IMR-90 (cell line): Measurements from ENCODE around the gene PTPRN2. TPM values are rescaled to one million over a fixed set of nuclear protein-coding genes. Genes with fewer than 3 reads are reported as not detected.

Experiments used
- ATAC-seq: fragments of 200-7000 bp; cut with Tn5 transposase; 2 replicates; pipeline ENCODE4 v1.9.1; 2020; ENCODE audit warnings: low read depth, mild to moderate bottlenecking, moderate library complexity
- BruUV-seq: library from RNA; stranded (reverse); fragments of 400-500 nt; replicated peaks from 2 replicates; lab custom pipeline; 2021; lab: Mats Ljungman, UMichigan
- CTCF ChIA-PET: fragments of 300-600 bp; formaldehyde crosslinking; extraction: SDS; loops from one replicate; lab custom pipeline; 2021; ENCODE audit warnings: antibody characterized with exemption; lab: Yijun Ruan, JAX
- POLR2A ChIA-PET: fragments of 300-600 bp; sonication (Branson Sonifier 250); formaldehyde crosslinking; loops from one replicate; lab custom pipeline; 2022; ENCODE audit warnings: antibody characterized with exemption; ENCODE audit not compliant: unreplicated experiment; lab: Charles Lee
- DNase-seq: peaks from one replicate; pipeline ENCODE4 v3.0.0; 2013
- H2AFZ ChIP-seq: replicated peaks from 2 replicates; pipeline ENCODE3; 2013; ENCODE audit warnings: low read length, mild to moderate bottlenecking; ENCODE audit not compliant: poor library complexity
- H2AK5ac ChIP-seq: 2 replicates; pipeline ENCODE4 v1.6.1; 2013; ENCODE audit warnings: low read depth, low read length, inconsistent platforms
- H2AK9ac ChIP-seq: replicated peaks from 2 replicates; pipeline ENCODE3; 2013; ENCODE audit warnings: mild to moderate bottlenecking, low read depth, low read length, moderate library complexity; ENCODE audit not compliant: poor library complexity
- H2BK120ac ChIP-seq: 2 replicates; pipeline ENCODE4 v1.6.1; 2013; ENCODE audit warnings: low read depth, low read length, inconsistent platforms
- H2BK15ac ChIP-seq: 3 replicates; pipeline ENCODE4 v1.6.1; 2013; ENCODE audit warnings: low read depth, low read length, inconsistent platforms
- H2BK20ac ChIP-seq: 2 replicates; pipeline ENCODE4 v1.6.1; 2013; ENCODE audit warnings: low read depth, mild to moderate bottlenecking, inconsistent platforms, low read length, moderate library complexity
- H2BK5ac ChIP-seq: 2 replicates; pipeline ENCODE4 v1.6.1; 2013; ENCODE audit warnings: mild to moderate bottlenecking, low read depth, low read length, inconsistent platforms; ENCODE audit not compliant: poor library complexity, severe bottlenecking
- H3K14ac ChIP-seq: replicated peaks from 2 replicates; pipeline ENCODE4 v1.6.1; 2013; ENCODE audit warnings: low read depth, low read length, inconsistent platforms
- H3K18ac ChIP-seq: 2 replicates; pipeline ENCODE4 v1.6.1; 2013; ENCODE audit warnings: low read depth, low read length, control low read depth
- H3K23ac ChIP-seq: 2 replicates; pipeline ENCODE4 v1.6.1; 2013; ENCODE audit warnings: low read depth, low read length, inconsistent platforms
- H3K27ac ChIP-seq: 2 replicates; pipeline ENCODE4 v1.5.1; 2013; ENCODE audit warnings: mild to moderate bottlenecking, control low read depth, low read length; ENCODE audit not compliant: insufficient read depth
- H3K27me3 ChIP-seq: 2 replicates; pipeline ENCODE4 v1.6.1; 2013; ENCODE audit warnings: low read length; ENCODE audit not compliant: control insufficient read depth, insufficient read depth
- H3K36me3 ChIP-seq: 2 replicates; pipeline ENCODE4 v1.6.1; 2013; ENCODE audit warnings: low read length, mixed read lengths; ENCODE audit not compliant: control insufficient read depth, insufficient read depth
- H3K4ac ChIP-seq: 2 replicates; pipeline ENCODE4 v1.6.1; 2013; ENCODE audit warnings: low read depth, low read length, inconsistent platforms
- H3K4me1 ChIP-seq: 2 replicates; pipeline ENCODE4 v1.6.1; 2013; ENCODE audit warnings: low read length, mixed read lengths; ENCODE audit not compliant: control insufficient read depth, insufficient read depth
- H3K4me2 ChIP-seq: 2 replicates; pipeline ENCODE4 v1.6.1; 2013; ENCODE audit warnings: low read depth, mild to moderate bottlenecking, control low read depth, low read length, moderate library complexity
- H3K4me3 ChIP-seq: 2 replicates; pipeline ENCODE4 v1.5.1; 2013; ENCODE audit warnings: low read depth, mild to moderate bottlenecking, control low read depth, low read length, moderate library complexity; ENCODE audit not compliant: insufficient read depth
- H3K56ac ChIP-seq: 2 replicates; pipeline ENCODE4 v1.6.1; 2013; ENCODE audit warnings: low read length, inconsistent platforms; ENCODE audit not compliant: insufficient read depth; ENCODE audit errors: extremely low read depth
- H3K79me1 ChIP-seq, 2 experiments: 2 replicates each; pipeline ENCODE4 v1.6.1; 2013; ENCODE audit warnings: low read length in 2 of 2, inconsistent platforms in 1 of 2, low read depth in 1 of 2
- H3K9ac ChIP-seq: 2 replicates; pipeline ENCODE4 v1.6.1; 2013; ENCODE audit warnings: low read depth, low read length, control low read depth
- H3K9me1 ChIP-seq: 2 replicates; pipeline ENCODE4 v1.6.1; 2013; ENCODE audit warnings: low read length, inconsistent platforms; ENCODE audit not compliant: insufficient read depth
- H3K9me3 ChIP-seq: 2 replicates; pipeline ENCODE4 v1.6.1; 2013; ENCODE audit warnings: low read length; ENCODE audit not compliant: control insufficient read depth, insufficient read depth
- H4K20me1 ChIP-seq: 2 replicates; pipeline ENCODE4 v1.6.1; 2013; ENCODE audit warnings: low read length, inconsistent platforms; ENCODE audit not compliant: insufficient read depth
- H4K5ac ChIP-seq: 2 replicates; pipeline ENCODE4 v1.6.1; 2013; ENCODE audit warnings: mild to moderate bottlenecking, low read depth, low read length, control low read depth
- H4K8ac ChIP-seq, 2 experiments: 2 replicates each; pipeline ENCODE4 v1.6.1; 2013; ENCODE audit warnings: low read depth in 2 of 2, low read length in 2 of 2, control low read depth in 1 of 2, inconsistent platforms in 1 of 2
- H4K91ac ChIP-seq: 2 replicates; pipeline ENCODE4 v1.6.1; 2013; ENCODE audit warnings: low read depth, low read length, inconsistent platforms; ENCODE audit not compliant: insufficient read depth
- BHLHE40 ChIP-seq: fragments of 150-350 bp; IDR thresholded peaks from 2 replicates; pipeline ENCODE4 v1.6.1; 2016; ENCODE audit warnings: mild to moderate bottlenecking, low read depth, low read length
- MAFK ChIP-seq: IDR thresholded peaks from 2 replicates; pipeline ENCODE4 v1.6.1; 2012; ENCODE audit warnings: low read depth, low read length, improper control_type of control experiment
- NFE2L2 ChIP-seq: fragments of 150-350 bp; IDR thresholded peaks from 2 replicates; pipeline ENCODE4 v1.6.1; 2016; ENCODE audit warnings: low read depth, mild to moderate bottlenecking, low read length
- RAD21 ChIP-seq: IDR thresholded peaks from 2 replicates; pipeline ENCODE4 v1.6.1; 2012; ENCODE audit warnings: low read length, improper control_type of control experiment
- RCOR1 ChIP-seq: IDR thresholded peaks from 2 replicates; pipeline ENCODE4 v1.6.1; 2012; ENCODE audit warnings: mild to moderate bottlenecking, low read length, improper control_type of control experiment; ENCODE audit not compliant: insufficient replicate concordance
- SMC3 ChIP-seq: fragments of 150-350 bp; IDR thresholded peaks from 2 replicates; pipeline ENCODE4 v1.6.1; 2016; ENCODE audit warnings: low read depth, mild to moderate bottlenecking, antibody characterized with exemption, low read length, moderate library complexity
- WGBS, 2 experiments: methylation state at CpG; one replicate each; pipeline versions ENCODE4 v1.1.5 to v1.1.7; 2013; ENCODE audit warnings: missing lambda C conversion rate in 2 of 2; ENCODE audit not compliant: insufficient read length in 1 of 2; ENCODE audit errors: extremely low coverage in 2 of 2; 5-methylcytosine and 5-hydroxymethylcytosine counted together
- dilution Hi-C: fragments of 300-500 bp; cut with HindIII; formaldehyde crosslinking; loops from one replicate; pipeline ENCODE4 v1.14.3; 2018; ENCODE audit warnings: low sequenced_read_pairs; ENCODE audit not compliant: unreplicated experiment
- in situ Hi-C: fragments of 300-500 bp; cut with MboI; formaldehyde crosslinking; loops from 3 replicates; pipeline ENCODE4 v1.14.3; 2019; ENCODE audit warnings: low sequenced_read_pairs, inconsistent platforms, mixed read lengths
- intact Hi-C: fragments of 100-400 bp; cut with micrococcal nuclease; formaldehyde crosslinking; loops from 2 replicates; pipeline ENCODE4 v1.10.0; 2022
- polyA plus RNA-seq, 3 experiments: library from polyadenylated mRNA; depleted of rRNA; stranded (reverse); fragments of >200 nt; gene quantifications; 2 replicates each; pipeline ENCODE4 v1.2.3, GENCODE V29; 2012; ENCODE audit warnings: low replicate concordance in 1 of 3
- total RNA-seq: library from RNA; depleted of rRNA; stranded (reverse); fragments of >200 nt; gene quantifications from 2 replicates; pipeline ENCODE4 v1.2.3, GENCODE V29; 2012
- TF ChIP-seq, protein P1 (sequence below): fragments of 150-350 bp; IDR thresholded peaks from 2 replicates; pipeline ENCODE4 v1.6.1; 2016; ENCODE audit warnings: low read depth, mild to moderate bottlenecking, low read length, moderate library complexity, borderline replicate concordance

Gene PTPRN2
- total and polyA plus RNA-seq, 2 of the 4 experiments (the other 2 are of a cell fraction): 0.03 TPM; not detected in 1

DNA sequence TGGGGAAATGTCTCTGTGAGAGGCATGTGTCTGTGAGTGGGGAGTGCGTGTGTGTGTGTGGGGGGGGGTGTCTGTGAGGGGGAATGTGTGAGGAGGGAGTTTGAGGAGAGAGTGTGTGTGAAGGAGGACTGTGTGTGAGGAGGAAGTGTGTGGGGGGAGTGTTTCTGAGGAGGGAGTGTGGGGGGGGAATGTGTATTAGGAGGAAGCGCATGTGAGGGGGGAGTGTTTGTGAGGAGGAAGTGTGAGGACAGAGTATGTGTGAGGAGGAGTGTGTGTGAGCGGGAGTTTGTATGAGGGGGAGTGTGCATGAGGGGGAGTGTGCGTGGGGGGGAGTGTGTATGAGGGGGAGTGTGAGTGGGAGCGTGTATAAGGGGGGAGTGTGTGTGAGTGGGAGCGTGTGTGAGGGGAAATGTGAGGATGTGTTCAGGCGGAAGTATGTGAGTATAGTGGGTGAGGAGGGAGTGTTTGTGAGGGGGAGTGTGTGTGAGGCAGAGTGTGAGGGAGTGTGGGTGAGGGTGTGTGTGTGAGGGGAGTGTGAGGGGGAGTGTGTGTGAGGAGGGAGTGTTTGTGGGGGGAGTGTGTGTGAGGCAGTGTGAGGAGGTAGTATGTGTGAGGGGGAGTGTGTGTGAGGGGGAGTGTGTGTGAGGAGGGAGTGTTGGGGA, 21.8 kb upstream of the PTPRN2 start:
- no peak overlapping the region for H2AK5ac ChIP-seq
- no peak overlapping the region for H4K8ac ChIP-seq
- H3K4ac ChIP-seq: no peak overlapping the region
- H2BK15ac ChIP-seq: no peak overlapping the region
- in situ Hi-C loops: no loop called here
- no peak overlapping the region for H3K27ac ChIP-seq
- H3K4me2 ChIP-seq: no peak overlapping the region
- H3K4me3 ChIP-seq: no peak overlapping the region
- H3K9me3 ChIP-seq: no peaks in the 10 kb centered on the region
- H3K23ac ChIP-seq: no peak overlapping the region
- no peak overlapping the region for H2BK20ac ChIP-seq
- POLR2A ChIA-PET: no interaction called here
- H3K27me3 ChIP-seq: no peaks in the 10 kb centered on the region
- ATAC-seq: no peak
- H3K18ac ChIP-seq: no peak overlapping the region
- H3K4me1 ChIP-seq: no peaks in the 10 kb centered on the region; the same call in 1 of the 2 replicates
- H3K9ac ChIP-seq: no peak overlapping the region
- H4K20me1 ChIP-seq: no peaks in the 10 kb centered on the region
- no peak for DNase-seq
- H2BK5ac ChIP-seq: no peak overlapping the region
- peaks cover 3% of the 10 kb centered on the region; the same call in 1 of the 2 replicates for H3K36me3 ChIP-seq
- H2AFZ ChIP-seq: no peak overlapping the region
- TF ChIP-seq RCOR1 (no peak), MAFK (no peak), BHLHE40 (no peak), SMC3 (no peak), NFE2L2 (no peak), RAD21 (no peak)
- TF ChIP-seq, protein P1, sequence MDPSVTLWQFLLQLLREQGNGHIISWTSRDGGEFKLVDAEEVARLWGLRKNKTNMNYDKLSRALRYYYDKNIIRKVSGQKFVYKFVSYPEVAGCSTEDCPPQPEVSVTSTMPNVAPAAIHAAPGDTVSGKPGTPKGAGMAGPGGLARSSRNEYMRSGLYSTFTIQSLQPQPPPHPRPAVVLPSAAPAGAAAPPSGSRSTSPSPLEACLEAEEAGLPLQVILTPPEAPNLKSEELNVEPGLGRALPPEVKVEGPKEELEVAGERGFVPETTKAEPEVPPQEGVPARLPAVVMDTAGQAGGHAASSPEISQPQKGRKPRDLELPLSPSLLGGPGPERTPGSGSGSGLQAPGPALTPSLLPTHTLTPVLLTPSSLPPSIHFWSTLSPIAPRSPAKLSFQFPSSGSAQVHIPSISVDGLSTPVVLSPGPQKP: no peak
- dilution Hi-C loops: no loop called here
- H3K56ac ChIP-seq: no peak overlapping the region
- H4K91ac ChIP-seq: no peak overlapping the region
- no peaks in the 10 kb centered on the region for H3K9me1 ChIP-seq
- CTCF ChIA-PET: no interaction called here
- intact Hi-C loops: no loop called here
- H3K14ac ChIP-seq: no peak overlapping the region; the same call in 1 of the 2 replicates
- 90 to 98% methylated on average over 4 to 7 of the region's 7 CpGs for WGBS, 2 experiments
- no peak overlapping the region for H2AK9ac ChIP-seq
- BruUV-seq: no TSS peak
- H2BK120ac ChIP-seq: no peak overlapping the region
- peaks cover 0 to 7% of the 10 kb centered on the region in 2 experiments; a peak in 1 of 4 replicates for H3K79me1 ChIP-seq
- no peak overlapping the region for H4K5ac ChIP-seq
